H9 (cell line): Measurements from ENCODE around the gene RALGPS2. TPM values are rescaled to one million over a fixed set of nuclear protein-coding genes. Genes with fewer than 3 reads are reported as not detected.

Source experiments
- DNase-seq: peaks from one replicate; pipeline ENCODE4 v3.0.0-alpha.2; 2017
- H2AFZ ChIP-seq: one replicate; pipeline ENCODE4 v1.6.1; 2013; ENCODE audit warnings: mild to moderate bottlenecking, low read length, control low read depth, moderate library complexity
- H2AK5ac ChIP-seq: 2 replicates; pipeline ENCODE4 v1.6.1; 2013; ENCODE audit warnings: low read length, control low read depth, mixed read lengths; ENCODE audit not compliant: insufficient read length
- H2BK120ac ChIP-seq: one replicate; pipeline ENCODE4 v1.6.1; 2013; ENCODE audit warnings: low read depth, mild to moderate bottlenecking, low read length, control low read depth, inconsistent platforms; ENCODE audit not compliant: poor library complexity, severe bottlenecking
- H2BK12ac ChIP-seq: 2 replicates; pipeline ENCODE4 v1.6.1; 2013; ENCODE audit warnings: low read length, control low read depth, mixed read lengths, low read depth; ENCODE audit not compliant: insufficient read length
- H2BK15ac ChIP-seq: 2 replicates; pipeline ENCODE4 v1.6.1; 2013; ENCODE audit warnings: low read depth, low read length, control low read depth
- H2BK20ac ChIP-seq: one replicate; pipeline ENCODE4 v1.6.1; 2013; ENCODE audit warnings: low read depth, mild to moderate bottlenecking, low read length, control low read depth, inconsistent platforms; ENCODE audit not compliant: poor library complexity, severe bottlenecking
- H2BK5ac ChIP-seq: 2 replicates; pipeline ENCODE4 v1.6.1; 2013; ENCODE audit warnings: low read length, control low read depth, mixed read lengths; ENCODE audit not compliant: insufficient read length
- H3K14ac ChIP-seq: 2 replicates; pipeline ENCODE4 v1.6.1; 2013; ENCODE audit warnings: low read length, control low read depth; ENCODE audit not compliant: insufficient read depth
- H3K18ac ChIP-seq: 2 replicates; pipeline ENCODE4 v1.6.1; 2013; ENCODE audit warnings: low read depth, mild to moderate bottlenecking, mixed read lengths, low read length, control low read depth; ENCODE audit not compliant: insufficient read length
- H3K23ac ChIP-seq: 2 replicates; pipeline ENCODE4 v1.6.1; 2013; ENCODE audit warnings: low read length, control low read depth, mixed read lengths, low read depth; ENCODE audit not compliant: insufficient read length
- H3K23me2 ChIP-seq: 2 replicates; pipeline ENCODE4 v1.6.1; 2013; ENCODE audit warnings: low read depth, mild to moderate bottlenecking, mixed read lengths, low read length, control low read depth; ENCODE audit not compliant: insufficient read length, poor library complexity, severe bottlenecking
- H3K27ac ChIP-seq: 2 replicates; pipeline ENCODE4 v1.5.1; 2013; ENCODE audit warnings: low read length, control low read depth, mixed read lengths, low read depth; ENCODE audit not compliant: insufficient read length
- H3K27me3 ChIP-seq: 2 replicates; pipeline ENCODE4 v1.6.1; 2013; ENCODE audit warnings: low read length, control low read depth, inconsistent platforms; ENCODE audit not compliant: insufficient read depth
- H3K4ac ChIP-seq: 2 replicates; pipeline ENCODE4 v1.6.1; 2013; ENCODE audit warnings: low read depth, mild to moderate bottlenecking, control low read depth, inconsistent platforms, low read length, moderate library complexity
- H3K4me1 ChIP-seq: 2 replicates; pipeline ENCODE4 v1.6.1; 2013; ENCODE audit warnings: low read length, control low read depth, inconsistent platforms; ENCODE audit not compliant: insufficient read depth
- H3K4me2 ChIP-seq: 2 replicates; pipeline ENCODE4 v1.6.1; 2013; ENCODE audit warnings: low read length, control low read depth, mixed read lengths; ENCODE audit not compliant: insufficient read length, insufficient read depth
- H3K56ac ChIP-seq: 2 replicates; pipeline ENCODE4 v1.6.1; 2013; ENCODE audit warnings: low read depth, mild to moderate bottlenecking, mixed read lengths, low read length, control low read depth; ENCODE audit not compliant: insufficient read length
- H3K79me1 ChIP-seq: 2 replicates; pipeline ENCODE4 v1.6.1; 2013; ENCODE audit warnings: low read depth, mild to moderate bottlenecking, moderate library complexity, low read length, control low read depth, inconsistent platforms; ENCODE audit not compliant: insufficient read depth, poor library complexity, severe bottlenecking
- H3K79me2 ChIP-seq: 2 replicates; pipeline ENCODE4 v1.6.1; 2013; ENCODE audit warnings: low read length, control low read depth, inconsistent platforms; ENCODE audit not compliant: insufficient read depth
- H3K9ac ChIP-seq: 2 replicates; pipeline ENCODE4 v1.6.1; 2013; ENCODE audit warnings: low read length, control low read depth, mixed read lengths; ENCODE audit not compliant: insufficient read length; ENCODE audit errors: extremely low read depth
- H3K9me3 ChIP-seq: one replicate; pipeline ENCODE4 v1.6.1; 2013; ENCODE audit warnings: low read depth, low read length, inconsistent platforms; ENCODE audit not compliant: control insufficient read depth
- H3T11ph ChIP-seq: one replicate; pipeline ENCODE4 v1.6.1; 2013; ENCODE audit warnings: mild to moderate bottlenecking, low read length, control low read depth, inconsistent platforms
- H4K20me1 ChIP-seq: one replicate; pipeline ENCODE4 v1.6.1; 2013; ENCODE audit not compliant: control insufficient read depth, insufficient read length, insufficient read depth
- H4K5ac ChIP-seq: 2 replicates; pipeline ENCODE4 v1.6.1; 2013; ENCODE audit warnings: low read depth, mild to moderate bottlenecking, mixed read lengths, low read length, control low read depth; ENCODE audit not compliant: insufficient read length
- H4K8ac ChIP-seq: replicated peaks from 2 replicates; pipeline ENCODE4 v1.6.1; 2013; ENCODE audit warnings: low read length, control low read depth, mixed read lengths, low read depth; ENCODE audit not compliant: insufficient read length
- H4K91ac ChIP-seq: 2 replicates; pipeline ENCODE4 v1.6.1; 2013; ENCODE audit warnings: low read depth, mild to moderate bottlenecking, moderate library complexity, mixed read lengths, low read length, control low read depth; ENCODE audit not compliant: insufficient read length
- H3K27ac Mint-ChIP-seq, 3 experiments: 2 replicates in 2 of 3; 3 replicates in 1 of 3; pipeline ENCODE4 v1.8.0; 2020 to 2021; ENCODE audit warnings: mixed read lengths in 3 of 3, mild to moderate bottlenecking in 1 of 3, moderate library complexity in 1 of 3
- H3K27me3 Mint-ChIP-seq: 2 replicates; pipeline ENCODE4 v1.8.0; 2021; ENCODE audit warnings: low read depth, mild to moderate bottlenecking, moderate library complexity, mixed read lengths
- H3K36me3 Mint-ChIP-seq, 3 experiments: 2 replicates in 2 of 3; 3 replicates in 1 of 3; pipeline ENCODE4 v1.8.0; 2020 to 2021; ENCODE audit warnings: low read depth in 3 of 3, mixed read lengths in 3 of 3; ENCODE audit not compliant: insufficient read depth in 1 of 3
- H3K4me1 Mint-ChIP-seq, 2 experiments: 2 replicates each; pipeline ENCODE4 v1.8.0; 2020; ENCODE audit warnings: mixed read lengths in 2 of 2
- H3K4me3 Mint-ChIP-seq, 2 experiments: 2 replicates in 1 of 2; 3 replicates in 1 of 2; pipeline ENCODE4 v1.8.0; 2020 to 2021; ENCODE audit warnings: mild to moderate bottlenecking in 2 of 2, mixed read lengths in 2 of 2, moderate library complexity in 1 of 2
- H3K9me3 Mint-ChIP-seq, 2 experiments: 2 replicates in 1 of 2; 3 replicates in 1 of 2; pipeline ENCODE4 v1.8.0; 2020; ENCODE audit warnings: mild to moderate bottlenecking in 2 of 2, mixed read lengths in 2 of 2, moderate library complexity in 1 of 2
- CTCF ChIP-seq: fragments of 200-600 bp; sonication (generic); conservative IDR thresholded peaks from 3 replicates; pipeline ENCODE4 v1.8.0; 2021; ENCODE audit warnings: antibody characterized with exemption, mild to moderate bottlenecking
- WGBS: extraction: QIAGEN DNeasy Blood & Tissue Kit; methylation state at CpG from one replicate; pipeline ENCODE4 v1.1.7; 2013; ENCODE audit warnings: missing lambda C conversion rate, low lambda C conversion rate, mixed read lengths; ENCODE audit not compliant: insufficient read length; ENCODE audit errors: extremely low coverage; 5-methylcytosine and 5-hydroxymethylcytosine counted together
- total RNA-seq: library from RNA; stranded (reverse); gene quantifications from 2 replicates; pipeline ENCODE4 v1.2.1, GENCODE V29; 2021

The RALGPS2 gene
- total RNA-seq, 1 experiment from 2014 or later: 32.6 TPM

- Histone ChIP-seq H3K27me3 (no peaks in the 10 kb centered on the region), H4K8ac (no peak overlapping the region), H3K23ac (no peak overlapping the region), H2BK5ac (no peak overlapping the region), H3K4ac (no peak overlapping the region), H3K9me3 (no peaks in the 10 kb centered on the region), H3K9ac (no peak overlapping the region), H2BK12ac (no peak overlapping the region), H3K56ac (no peak overlapping the region), H2AK5ac (no peak overlapping the region), H3K14ac (no peak overlapping the region), H2BK20ac (no peak overlapping the region), H3K4me1 (no peaks in the 10 kb centered on the region), H3K4me2 (no peak overlapping the region), H3K79me2 (no peaks in the 10 kb centered on the region), H3K23me2 (no peaks in the 10 kb centered on the region), H2BK15ac (no peak overlapping the region), H2AFZ (no peak overlapping the region), H2BK120ac (no peak overlapping the region), H3K27ac (no peak overlapping the region), H3T11ph (no peak overlapping the region), H3K79me1 (no peaks in the 10 kb centered on the region), H4K20me1 (no peaks in the 10 kb centered on the region), H3K18ac (no peak overlapping the region), H4K5ac (no peak overlapping the region), H4K91ac (no peak overlapping the region)
- Mint-ChIP-seq H3K27me3 (no peaks in the 10 kb centered on the region), H3K9me3 (no peaks in the 10 kb centered on the region), H3K36me3 (peaks cover 0 to 4% (median 0%) of the 10 kb centered on the region in 3 experiments; a peak in 5 of 7 replicates), H3K4me3 (no peak overlapping the region), H3K4me1 (no peaks in the 10 kb centered on the region), H3K27ac (no peak overlapping the region; a peak in 1 of 7 replicates)
- no peak for TF ChIP-seq CTCF
- DNase-seq: no peak
- WGBS: no CpG with 5 or more reads among the region's 2 CpGs
These were observed 72.5 kb downstream of the RALGPS2 start for GRCh38 chr1:178797590-178797989.
